HG03066 (cell line): ENCODE measurements around the gene CNPY1.
"Not testable (repeated sequence)": the region's sequence is repeated elsewhere in the genome, so short reads cannot be mapped to it uniquely, and the experiment has no call there.

Experiments used
- ATAC-seq: cut with Tn5 transposase; IDR thresholded peaks from one replicate; pipeline ENCODE4 v1.9.1; 2021; ENCODE audit warnings: low read depth; ENCODE audit not compliant: unreplicated experiment

CNPY1 gene

GRCh38 chr7:155546449-155546848 is at the start of gene CNPY1:
Gene CNPY1, minus strand, starts transcription at chr7:155546559. Its CDS starts 630 bp downstream, at chr7:155545929.
- not testable (repeated sequence) for ATAC-seq

- ATAC-seq: no peak
These were observed 48.6 kb upstream of the CNPY1 start for GRCh38 chr7:155594961-155595366.

GRCh38 chr7:155594163-155594732 is 47.9 kb upstream of the CNPY1 start:
- no peak for ATAC-seq

GRCh38 chr7:155593461-155594162 is 47.3 kb upstream of the CNPY1 start:
- ATAC-seq: no peak

GRCh38 chr7:155591055-155591775 is 44.9 kb upstream of the CNPY1 start:
- no peak for ATAC-seq

- peak; percentile 68 for ATAC-seq
These were observed 44.1 kb upstream of the CNPY1 start for GRCh38 chr7:155590215-155591018.

- no peak for ATAC-seq
These were observed 42.9 kb upstream of the CNPY1 start for GRCh38 chr7:155589001-155589980.

GRCh38 chr7:155588468-155588998 is 42.2 kb upstream of the CNPY1 start:
- ATAC-seq: no peak

- no peak for ATAC-seq
These were observed 41.1 kb upstream of the CNPY1 start for GRCh38 chr7:155587486-155587885.

GRCh38 chr7:155586843-155587440 is 40.6 kb upstream of the CNPY1 start:
- no peak for ATAC-seq

GRCh38 chr7:155585951-155586350 is 39.6 kb upstream of the CNPY1 start:
- no peak for ATAC-seq

GRCh38 chr7:155585532-155585895 is 39.2 kb upstream of the CNPY1 start:
- no peak for ATAC-seq

- no peak for ATAC-seq
These were observed 38.6 kb upstream of the CNPY1 start for GRCh38 chr7:155584763-155585531.

- ATAC-seq: no peak
These were observed 37.9 kb upstream of the CNPY1 start for GRCh38 chr7:155584261-155584660.

- ATAC-seq: no peak
These were observed 37.3 kb upstream of the CNPY1 start for GRCh38 chr7:155583636-155584035.

- no peak for ATAC-seq
These were observed 35.6 kb upstream of the CNPY1 start for GRCh38 chr7:155581954-155582353.

GRCh38 chr7:155581107-155581830 is 34.9 kb upstream of the CNPY1 start:
- ATAC-seq: no peak

GRCh38 chr7:155580367-155580766 is 34.0 kb upstream of the CNPY1 start:
- no peak for ATAC-seq
